WTC11 (cell line): ENCODE data around the gene MYLK3. TPM values are rescaled to one million over a fixed set of nuclear protein-coding genes. Genes with fewer than 3 reads are reported as not detected.

Experiments
- ATAC-seq: fragments of 200-7000 bp; cut with Tn5 transposase; 2 replicates; pipeline ENCODE4 v1.10.0; 2021; ENCODE audit warnings: mild to moderate bottlenecking, moderate library complexity
- CTCF ChIA-PET: fragments of 300-600 bp; sonication (Branson Sonifier 250); formaldehyde crosslinking; loops from one replicate; lab custom pipeline; 2021; ENCODE audit warnings: antibody characterized with exemption; lab: Charles Lee
- POLR2A ChIA-PET: fragments of 350-600 bp; sonication (Branson Sonifier 250); formaldehyde crosslinking; loops from one replicate; lab custom pipeline; 2021; ENCODE audit warnings: antibody characterized with exemption; lab: Charles Lee
- DNase-seq: peaks from one replicate; pipeline ENCODE4 v3.0.0; 2021; ENCODE audit warnings: low spot score
- H3K27ac Mint-ChIP-seq: 2 replicates; pipeline ENCODE4 v1.8.0; 2021; ENCODE audit warnings: mixed read lengths
- H3K27me3 Mint-ChIP-seq: 2 replicates; pipeline ENCODE4 v1.8.0; 2021; ENCODE audit warnings: low read depth, mild to moderate bottlenecking, moderate library complexity, mixed read lengths
- H3K36me3 Mint-ChIP-seq: 2 replicates; pipeline ENCODE4 v1.8.0; 2021; ENCODE audit warnings: mixed read lengths
- H3K4me1 Mint-ChIP-seq: 2 replicates; pipeline ENCODE4 v1.8.0; 2022; ENCODE audit warnings: mixed read lengths
- H3K4me3 Mint-ChIP-seq: 2 replicates; pipeline ENCODE4 v1.8.0; 2021; ENCODE audit warnings: mild to moderate bottlenecking, moderate library complexity, mixed read lengths
- H3K9me3 Mint-ChIP-seq: 2 replicates; pipeline ENCODE4 v1.8.0; 2021; ENCODE audit warnings: mixed read lengths
- AR ChIP-seq: fragments of 250-450 bp; sonication (Bioruptor Pico); IDR thresholded peaks from 2 replicates; pipeline ENCODE4 v1.9.0; 2021; ENCODE audit warnings: mild to moderate bottlenecking
- ATF1 ChIP-seq: sonication (generic); formaldehyde crosslinking; IDR thresholded peaks from 2 replicates; pipeline ENCODE4 v1.8.1; 2023; ENCODE audit warnings: mild to moderate bottlenecking, moderate library complexity, missing genetic modification reagents
- CBFB ChIP-seq: sonication (generic); formaldehyde crosslinking; IDR thresholded peaks from 2 replicates; pipeline ENCODE4 v1.8.1; 2022; ENCODE audit warnings: mild to moderate bottlenecking, low read depth, missing genetic modification reagents
- ETV6 ChIP-seq: sonication (generic); formaldehyde crosslinking; IDR thresholded peaks from 2 replicates; pipeline ENCODE4 v1.8.1; 2022; ENCODE audit warnings: mild to moderate bottlenecking, missing genetic modification reagents
- FOXP1 ChIP-seq: sonication (generic); formaldehyde crosslinking; IDR thresholded peaks from 2 replicates; pipeline ENCODE4 v1.8.0; 2022; ENCODE audit warnings: missing genetic modification reagents, mild to moderate bottlenecking, moderate library complexity, borderline replicate concordance
- GRHL2 ChIP-seq: fragments of 250-450 bp; sonication (Bioruptor Pico); IDR thresholded peaks from 2 replicates; pipeline ENCODE4 v1.8.0; 2022; ENCODE audit warnings: mild to moderate bottlenecking, moderate library complexity; ENCODE audit not compliant: insufficient replicate concordance, severe bottlenecking
- KAT7 ChIP-seq: sonication (generic); formaldehyde crosslinking; IDR thresholded peaks from 2 replicates; pipeline ENCODE4 v1.8.1; 2023; ENCODE audit warnings: missing genetic modification reagents, mild to moderate bottlenecking, borderline replicate concordance
- NFYB ChIP-seq: sonication (generic); formaldehyde crosslinking; conservative IDR thresholded peaks from 2 replicates; pipeline ENCODE4 v1.8.0; 2022; ENCODE audit warnings: low read depth, missing genetic modification reagents
- NR1H2 ChIP-seq: sonication (generic); formaldehyde crosslinking; IDR thresholded peaks from 2 replicates; pipeline ENCODE4 v1.9.0; 2021; ENCODE audit warnings: mild to moderate bottlenecking, moderate library complexity, missing genetic modification reagents
- STAT6 ChIP-seq: sonication (generic); formaldehyde crosslinking; conservative IDR thresholded peaks from 2 replicates; pipeline ENCODE4 v1.8.1; 2023; ENCODE audit warnings: mild to moderate bottlenecking, low read depth, missing genetic modification reagents, moderate library complexity
- TEAD4 ChIP-seq: sonication (generic); formaldehyde crosslinking; IDR thresholded peaks from 2 replicates; pipeline ENCODE4 v1.8.0; 2022; ENCODE audit warnings: mild to moderate bottlenecking, missing genetic modification reagents
- ZMAT4 ChIP-seq: fragments of 250-450 bp; sonication (Bioruptor Pico); IDR thresholded peaks from 2 replicates; pipeline ENCODE4 v1.9.0; 2021; ENCODE audit warnings: mild to moderate bottlenecking
- ZNF138 ChIP-seq: sonication (generic); formaldehyde crosslinking; conservative IDR thresholded peaks from 2 replicates; pipeline ENCODE4 v1.8.1; 2022; ENCODE audit warnings: mild to moderate bottlenecking, moderate library complexity, missing genetic modification reagents
- ZNF219 ChIP-seq: sonication (generic); formaldehyde crosslinking; IDR thresholded peaks from 2 replicates; pipeline ENCODE4 v1.8.0; 2023; ENCODE audit warnings: missing genetic modification reagents, mild to moderate bottlenecking, borderline replicate concordance
- total RNA-seq: library from RNA; stranded (reverse); gene quantifications from 3 replicates; pipeline ENCODE4 v1.2.3, GENCODE V29; 2021
- TF ChIP-seq, protein P1 (sequence below): sonication (generic); formaldehyde crosslinking; IDR thresholded peaks from 2 replicates; pipeline ENCODE4 v1.8.1; 2022; ENCODE audit warnings: low read depth, mild to moderate bottlenecking, moderate library complexity, missing genetic modification reagents, borderline replicate concordance
- TF ChIP-seq, protein P2 (sequence below): sonication (generic); formaldehyde crosslinking; IDR thresholded peaks from 2 replicates; pipeline ENCODE4 v1.8.1; 2023; ENCODE audit warnings: mild to moderate bottlenecking, missing genetic modification reagents, moderate library complexity
- TF ChIP-seq, protein P3 (sequence below): fragments of 250-450 bp; sonication (Bioruptor Pico); conservative IDR thresholded peaks from 2 replicates; pipeline ENCODE4 v1.9.0; 2021; ENCODE audit warnings: mild to moderate bottlenecking
- TF ChIP-seq, protein P4 (sequence below): sonication (generic); formaldehyde crosslinking; IDR thresholded peaks from 2 replicates; pipeline ENCODE4 v1.8.0; 2023; ENCODE audit warnings: missing genetic modification reagents

The MYLK3 gene
- total RNA-seq, 1 experiment from 2014 or later = 0.79 TPM

- TF ChIP-seq, protein P1, sequence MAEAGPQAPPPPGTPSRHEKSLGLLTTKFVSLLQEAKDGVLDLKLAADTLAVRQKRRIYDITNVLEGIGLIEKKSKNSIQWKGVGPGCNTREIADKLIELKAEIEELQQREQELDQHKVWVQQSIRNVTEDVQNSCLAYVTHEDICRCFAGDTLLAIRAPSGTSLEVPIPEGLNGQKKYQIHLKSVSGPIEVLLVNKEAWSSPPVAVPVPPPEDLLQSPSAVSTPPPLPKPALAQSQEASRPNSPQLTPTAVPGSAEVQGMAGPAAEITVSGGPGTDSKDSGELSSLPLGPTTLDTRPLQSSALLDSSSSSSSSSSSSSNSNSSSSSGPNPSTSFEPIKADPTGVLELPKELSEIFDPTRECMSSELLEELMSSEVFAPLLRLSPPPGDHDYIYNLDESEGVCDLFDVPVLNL (CRISPR knock-in tag) = peak; percentile 80; the same call in 1 of the 2 replicates
- TF ChIP-seq, protein P2, sequence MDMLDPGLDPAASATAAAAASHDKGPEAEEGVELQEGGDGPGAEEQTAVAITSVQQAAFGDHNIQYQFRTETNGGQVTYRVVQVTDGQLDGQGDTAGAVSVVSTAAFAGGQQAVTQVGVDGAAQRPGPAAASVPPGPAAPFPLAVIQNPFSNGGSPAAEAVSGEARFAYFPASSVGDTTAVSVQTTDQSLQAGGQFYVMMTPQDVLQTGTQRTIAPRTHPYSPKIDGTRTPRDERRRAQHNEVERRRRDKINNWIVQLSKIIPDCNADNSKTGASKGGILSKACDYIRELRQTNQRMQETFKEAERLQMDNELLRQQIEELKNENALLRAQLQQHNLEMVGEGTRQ (CRISPR knock-in tag) = no peak
- no peak for TF ChIP-seq GRHL2 (CRISPR knock-in tag)
- no peak for TF ChIP-seq TEAD4 (CRISPR knock-in tag)
- TF ChIP-seq ZNF138 (CRISPR knock-in tag) = no peak
- TF ChIP-seq ATF1 = no peak
- TF ChIP-seq KAT7 (CRISPR knock-in tag) = no peak
These were observed 58.5 kb downstream of the MYLK3 start, which contains the start of gene ORC6 (continued) for GRCh38 chr16:46689365-46690280.

- peak within 1 kb of the TSS; percentile 95 for H3K27ac Mint-ChIP-seq
- H3K27me3 Mint-ChIP-seq = no peaks in the 10 kb centered on the region
- DNase-seq = peak; percentile 100
- CTCF ChIA-PET = interaction anchor here (1.2 kb wide), 1 partner anchor 15 kb away, joined by 7 read pairs; no protein-coding TSS in a partner anchor
- H3K9me3 Mint-ChIP-seq = no peaks in the 10 kb centered on the region
- H3K36me3 Mint-ChIP-seq = peaks cover 26% of the 10 kb centered on the region
- peak; percentile 94 for ATAC-seq
- H3K4me3 Mint-ChIP-seq = no peak within 1 kb of the TSS
- POLR2A ChIA-PET = interaction anchor here (0.8 kb wide), 1 partner anchor 195 kb away, joined by 3 read pairs; the partner anchor contains the start of gene GPT2
- peaks cover 40% of the 10 kb centered on the region for H3K4me1 Mint-ChIP-seq
- TF ChIP-seq FOXP1 (CRISPR knock-in tag) (no peak; the same call in 1 of the 2 replicates), ETV6 (CRISPR knock-in tag) (no peak; the same call in 1 of the 2 replicates), NFYB (CRISPR knock-in tag) (no peak), GRHL2 (CRISPR knock-in tag) (no peak), STAT6 (CRISPR knock-in tag) (no peak), CBFB (no peak), ZMAT4 (CRISPR knock-in tag) (no peak), NR1H2 (CRISPR knock-in tag) (no peak), KAT7 (CRISPR knock-in tag) (no peak), AR (CRISPR knock-in tag) (no peak), ZNF219 (CRISPR knock-in tag) (no peak; the same call in 1 of the 2 replicates)
- TF ChIP-seq, protein P1 (CRISPR knock-in tag) = no peak
- TF ChIP-seq, protein P3, sequence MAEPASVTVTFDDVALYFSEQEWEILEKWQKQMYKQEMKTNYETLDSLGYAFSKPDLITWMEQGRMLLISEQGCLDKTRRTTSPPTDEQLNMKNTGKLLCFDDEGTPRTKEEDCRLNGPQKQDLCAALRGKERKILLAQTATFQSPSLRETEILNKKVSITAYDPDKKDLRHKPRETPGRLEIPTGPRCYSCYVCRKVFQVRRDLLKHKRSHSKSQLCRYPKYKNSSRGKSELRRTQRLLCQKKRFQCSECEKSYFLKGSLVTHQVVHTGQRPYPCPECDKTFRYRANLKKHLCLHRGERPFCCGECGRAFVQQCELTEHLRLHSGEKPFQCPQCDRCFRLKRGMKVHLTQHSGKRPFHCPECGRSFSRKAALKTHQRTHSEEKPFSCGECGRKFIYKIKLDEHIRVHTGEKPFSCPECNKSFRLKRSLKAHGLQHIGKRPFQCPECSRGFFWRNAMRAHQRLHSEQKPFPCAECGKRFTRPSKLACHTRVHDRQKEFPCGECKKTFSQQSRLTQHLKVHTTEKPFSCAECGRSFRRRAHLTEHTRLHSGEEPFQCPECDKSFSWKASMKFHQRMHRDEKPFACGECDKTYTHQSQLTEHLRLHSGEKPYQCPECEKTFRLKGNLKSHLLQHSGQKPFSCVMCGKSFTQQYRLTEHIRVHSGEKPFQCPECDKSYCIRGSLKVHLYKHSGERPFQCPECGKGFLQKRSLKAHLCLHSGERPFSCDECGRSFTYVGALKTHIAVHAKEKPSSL (CRISPR knock-in tag) = no peak
- TF ChIP-seq, protein P4, sequence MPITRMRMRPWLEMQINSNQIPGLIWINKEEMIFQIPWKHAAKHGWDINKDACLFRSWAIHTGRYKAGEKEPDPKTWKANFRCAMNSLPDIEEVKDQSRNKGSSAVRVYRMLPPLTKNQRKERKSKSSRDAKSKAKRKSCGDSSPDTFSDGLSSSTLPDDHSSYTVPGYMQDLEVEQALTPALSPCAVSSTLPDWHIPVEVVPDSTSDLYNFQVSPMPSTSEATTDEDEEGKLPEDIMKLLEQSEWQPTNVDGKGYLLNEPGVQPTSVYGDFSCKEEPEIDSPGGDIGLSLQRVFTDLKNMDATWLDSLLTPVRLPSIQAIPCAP (CRISPR knock-in tag) = no peak
These were observed 59.3 kb downstream of the MYLK3 start, which contains the start of gene VPS35 for GRCh38 chr16:46688654-46689364. TSS of gene VPS35 (minus strand) at chr16:46689178. CDS start at chr16:46689133, 45 bp downstream.
